C4-2B (cell line): ENCODE measurements around the gene GNG11.

ENCODE experiments used
- ZFX ChIP-seq: fragments of 450-650 bp; IDR thresholded peaks from 2 replicates; pipeline ENCODE4 v1.6.1; 2017
- TF ChIP-seq, protein P1 (sequence below): fragments of 450-650 bp; conservative IDR thresholded peaks from 2 replicates; pipeline ENCODE4 v1.5.1; 2017; ENCODE audit warnings: mild to moderate bottlenecking

DNA sequence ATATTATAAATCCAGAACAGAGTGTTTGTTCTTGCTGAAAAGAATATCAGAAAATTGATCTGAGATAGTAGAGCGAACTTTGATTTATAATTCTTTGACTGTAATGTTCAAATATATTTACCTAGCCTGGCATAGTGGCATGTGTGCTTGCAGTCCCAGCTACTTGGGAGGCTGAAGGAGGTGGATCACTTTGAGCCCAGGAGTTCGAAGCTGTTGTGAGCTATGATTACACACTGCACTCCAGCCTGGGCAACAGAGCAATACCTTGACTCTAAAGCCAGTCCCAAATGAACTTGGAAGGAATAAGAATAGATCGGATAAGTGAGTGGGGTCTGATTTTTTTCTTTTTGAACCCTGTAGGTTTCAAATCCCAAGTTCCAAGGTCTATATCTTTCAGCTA is 23.5 kb downstream of the GNG11 start:
- TF ChIP-seq, protein P1, sequence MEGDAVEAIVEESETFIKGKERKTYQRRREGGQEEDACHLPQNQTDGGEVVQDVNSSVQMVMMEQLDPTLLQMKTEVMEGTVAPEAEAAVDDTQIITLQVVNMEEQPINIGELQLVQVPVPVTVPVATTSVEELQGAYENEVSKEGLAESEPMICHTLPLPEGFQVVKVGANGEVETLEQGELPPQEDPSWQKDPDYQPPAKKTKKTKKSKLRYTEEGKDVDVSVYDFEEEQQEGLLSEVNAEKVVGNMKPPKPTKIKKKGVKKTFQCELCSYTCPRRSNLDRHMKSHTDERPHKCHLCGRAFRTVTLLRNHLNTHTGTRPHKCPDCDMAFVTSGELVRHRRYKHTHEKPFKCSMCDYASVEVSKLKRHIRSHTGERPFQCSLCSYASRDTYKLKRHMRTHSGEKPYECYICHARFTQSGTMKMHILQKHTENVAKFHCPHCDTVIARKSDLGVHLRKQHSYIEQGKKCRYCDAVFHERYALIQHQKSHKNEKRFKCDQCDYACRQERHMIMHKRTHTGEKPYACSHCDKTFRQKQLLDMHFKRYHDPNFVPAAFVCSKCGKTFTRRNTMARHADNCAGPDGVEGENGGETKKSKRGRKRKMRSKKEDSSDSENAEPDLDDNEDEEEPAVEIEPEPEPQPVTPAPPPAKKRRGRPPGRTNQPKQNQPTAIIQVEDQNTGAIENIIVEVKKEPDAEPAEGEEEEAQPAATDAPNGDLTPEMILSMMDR = no peak
- TF ChIP-seq ZFX = no peak
